Stimulated activated CD8-positive, alpha-beta memory T cell treated with anti-CD3 and anti-CD28 coated beads, Interleukin-7, amount 100 ng/mL, for 1 hour (primary cell): ENCODE measurements around the gene SZT2.
"Not testable (repeated sequence)": the region's sequence is repeated elsewhere in the genome, so short reads cannot be mapped to it uniquely, and the experiment has no call there.

Experiments used
- DNase-seq, 2 donors: peaks; one replicate each; pipeline ENCODE4 v3.0.0-alpha.2; 2020; ENCODE audit warnings: low read depth in 2 of 2

Gene SZT2

GRCh38 chr1:43492826-43493225, 103.1 kb downstream of the SZT2 start:
- DNase-seq, result no peak

GRCh38 chr1:43493661-43494450, 104.2 kb downstream of the SZT2 start:
- DNase-seq, result no peak

- no peak for DNase-seq
Measured at GRCh38 chr1:43495204-43495603, 105.5 kb downstream of the SZT2 start.

- DNase-seq, result no peak
Measured at GRCh38 chr1:43499898-43500297, 110.2 kb downstream of the SZT2 start.

- DNase-seq, result not testable (repeated sequence)
Measured at GRCh38 chr1:43501806-43502205, 112.1 kb downstream of the SZT2 start.

- DNase-seq, result no peak
Measured at GRCh38 chr1:43503534-43503933, 113.8 kb downstream of the SZT2 start.
